Muscle layer of colon (tissue), 2 donors: ENCODE data around the gene METTL26.

ENCODE experiments used
- H3K27ac ChIP-seq: one replicate; pipeline ENCODE4 v1.7.0; 2013; ENCODE audit warnings: low read depth, mild to moderate bottlenecking, low read length, moderate library complexity
- H3K27me3 ChIP-seq, 2 donors: one replicate each; pipeline ENCODE4 v1.7.0; 2013; ENCODE audit warnings: low read length in 2 of 2, mild to moderate bottlenecking in 2 of 2; ENCODE audit not compliant: insufficient read depth in 2 of 2, control insufficient read depth in 1 of 2
- H3K36me3 ChIP-seq: one replicate; pipeline ENCODE4 v1.7.0; 2013; ENCODE audit warnings: mild to moderate bottlenecking, low read length; ENCODE audit not compliant: insufficient read depth
- H3K4me1 ChIP-seq: one replicate; pipeline ENCODE4 v1.7.0; 2013; ENCODE audit warnings: mild to moderate bottlenecking, low read length; ENCODE audit not compliant: insufficient read depth
- H3K4me3 ChIP-seq, 2 donors: one replicate each; pipeline ENCODE4 v1.7.0; 2013; ENCODE audit warnings: low read length in 2 of 2, low read depth in 1 of 2, mild to moderate bottlenecking in 1 of 2, moderate library complexity in 1 of 2
- H3K9ac ChIP-seq: one replicate; pipeline ENCODE4 v1.7.0; 2013; ENCODE audit warnings: low read length
- H3K9me3 ChIP-seq: one replicate; pipeline ENCODE4 v1.7.0; 2013; ENCODE audit warnings: mild to moderate bottlenecking, low read length
- donor health status: abdominal sarcoma.
- donor health status: Adenocarcinoma of cecum.

Gene METTL26

DNA sequence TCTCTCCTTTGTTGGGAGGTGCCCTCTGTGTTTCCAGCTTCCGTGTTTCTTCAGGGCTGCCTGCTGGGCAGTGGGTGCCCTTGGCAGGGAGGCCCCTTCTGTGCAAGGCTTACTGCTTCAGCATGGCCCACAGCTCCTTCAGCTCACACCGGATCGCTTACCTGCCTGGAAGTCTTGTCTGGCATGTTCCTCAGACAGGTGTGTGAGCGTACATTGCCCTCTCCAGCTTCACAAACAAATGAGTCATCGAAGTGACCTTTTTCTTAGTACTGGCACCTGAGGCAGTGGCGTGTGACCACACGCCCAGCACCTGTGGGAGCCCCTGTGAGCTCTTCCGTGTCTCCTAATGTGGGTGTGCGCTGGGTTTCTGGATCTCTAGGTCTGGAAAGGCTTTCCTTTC, 42.7 kb downstream of the METTL26 start:
- no peaks in the 10 kb centered on the region for H3K36me3 ChIP-seq
- no peak overlapping the region for H3K27ac ChIP-seq
- no peak overlapping the region for H3K9ac ChIP-seq
- H3K9me3 ChIP-seq: no peaks in the 10 kb centered on the region
- no peaks in the 10 kb centered on the region for H3K27me3 ChIP-seq
- H3K4me1 ChIP-seq: peaks cover 11% of the 10 kb centered on the region
- no peak overlapping the region for H3K4me3 ChIP-seq

DNA sequence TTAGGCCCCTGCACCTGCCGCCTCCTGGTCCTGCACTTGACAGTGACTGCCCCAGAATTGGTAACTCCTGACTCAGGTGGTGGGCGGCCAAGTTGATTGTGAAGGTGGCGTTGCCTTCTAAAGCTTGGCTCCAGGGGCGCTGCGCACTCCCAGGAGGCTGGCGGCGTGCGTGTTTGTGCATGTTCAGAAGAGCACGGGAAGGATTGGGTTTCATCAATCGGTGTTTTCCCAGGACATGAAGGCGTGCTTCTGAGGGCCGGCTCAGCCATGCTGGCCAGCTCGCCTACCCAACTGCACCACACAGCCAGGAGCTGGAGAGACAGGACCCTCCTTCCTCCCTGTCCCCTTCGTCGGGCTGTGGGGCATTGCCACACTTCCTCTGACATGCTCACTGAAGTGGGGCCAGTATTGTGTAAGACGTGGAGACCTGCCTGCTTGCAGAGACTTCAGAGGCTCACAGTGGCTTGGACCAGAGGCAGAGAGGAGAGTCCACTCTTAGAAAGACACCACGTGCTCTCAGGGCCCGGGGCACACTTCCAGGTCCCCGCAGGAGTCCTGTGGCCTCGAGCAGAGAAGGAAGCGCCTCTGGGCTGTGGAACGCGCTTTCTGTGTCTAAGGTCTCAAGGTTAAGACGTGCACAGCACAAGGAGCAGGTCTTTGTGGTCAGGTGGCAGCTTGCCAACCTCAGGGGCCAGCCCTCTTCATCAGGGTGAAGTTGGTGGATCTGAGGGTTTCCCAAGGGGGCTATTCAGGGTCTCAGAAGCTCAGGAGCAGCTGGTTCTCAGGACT, 43.4 kb downstream of the METTL26 start:
- Histone ChIP-seq H3K27ac (no peak overlapping the region), H3K36me3 (no peaks in the 10 kb centered on the region), H3K9ac (no peak overlapping the region), H3K4me1 (peaks cover 18% of the 10 kb centered on the region), H3K4me3 (no peak overlapping the region), H3K9me3 (no peaks in the 10 kb centered on the region), H3K27me3 (no peaks in the 10 kb centered on the region)

DNA sequence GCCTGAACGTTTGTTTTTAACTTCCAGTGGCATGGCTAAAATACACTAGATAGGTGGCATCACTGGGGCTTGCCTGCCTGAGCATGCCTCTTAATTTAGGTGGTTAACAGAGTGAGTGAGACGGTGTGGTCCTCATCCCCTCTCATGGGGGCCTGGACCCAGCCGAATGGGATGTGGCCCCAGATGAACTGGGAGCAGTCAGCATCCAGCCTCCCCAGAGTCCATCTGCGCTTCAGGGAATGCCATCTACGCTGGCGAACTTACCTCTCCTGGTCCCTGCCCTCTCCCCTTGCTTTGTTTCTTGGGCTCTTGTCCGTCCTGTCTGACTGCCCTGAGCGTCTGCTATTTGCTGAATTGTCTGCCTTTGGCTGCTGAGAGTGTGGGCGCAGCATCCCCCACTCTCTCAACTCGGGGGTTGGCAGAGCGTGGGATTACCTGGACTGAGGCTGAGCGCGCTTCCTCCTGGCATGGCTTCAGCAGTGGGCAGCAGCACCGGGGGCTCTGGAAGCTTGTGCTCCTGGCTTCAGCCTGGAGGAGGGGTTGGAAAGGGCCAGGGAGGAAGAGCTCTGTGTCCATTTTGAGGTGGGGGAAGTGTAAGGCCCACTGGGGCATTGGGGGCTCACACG, 44.1 kb downstream of the METTL26 start:
- Histone ChIP-seq H3K4me1 (peaks cover 25% of the 10 kb centered on the region), H3K27me3 (no peaks in the 10 kb centered on the region), H3K27ac (no peak overlapping the region), H3K4me3 (no peak overlapping the region), H3K36me3 (no peaks in the 10 kb centered on the region), H3K9ac (no peak overlapping the region), H3K9me3 (no peaks in the 10 kb centered on the region)

DNA sequence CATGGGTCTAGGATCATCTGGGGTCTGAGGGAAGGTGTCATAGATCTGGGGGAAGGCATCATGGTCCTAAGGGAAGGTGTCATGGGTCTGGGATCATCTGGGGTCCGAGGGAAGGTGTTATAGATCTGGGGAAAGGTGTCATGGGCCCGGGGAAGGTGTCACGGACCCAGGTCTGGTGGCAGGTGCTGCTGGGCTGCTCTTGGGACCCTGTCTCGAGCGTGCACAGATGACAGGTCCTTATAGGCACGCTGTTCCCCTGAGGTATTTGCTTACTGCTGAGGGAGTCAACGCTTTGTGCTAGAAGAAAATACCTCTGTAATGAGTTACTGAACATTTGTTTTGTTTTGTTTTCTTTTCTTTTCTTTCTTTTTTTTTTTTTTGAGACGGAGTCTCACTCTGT, 44.9 kb downstream of the METTL26 start:
- no peak overlapping the region for H3K27ac ChIP-seq

DNA sequence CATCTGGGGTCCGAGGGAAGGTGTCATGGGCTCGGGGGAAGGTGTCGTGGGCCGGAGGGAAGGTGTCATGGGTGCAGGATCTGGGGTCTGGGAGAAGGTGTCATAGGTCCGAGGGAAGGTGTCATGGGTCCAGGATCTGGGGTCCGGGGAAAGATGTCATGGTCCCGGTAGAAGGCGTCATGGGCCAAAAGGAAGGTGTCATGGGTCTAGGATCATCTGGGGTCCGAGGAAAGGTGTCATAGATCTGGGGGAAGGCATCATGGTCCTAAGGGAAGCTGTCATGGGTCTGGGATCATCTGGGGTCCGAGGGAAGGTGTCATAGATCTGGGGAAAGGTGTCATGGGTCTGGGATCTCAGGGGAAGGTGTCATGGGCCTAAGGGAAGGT, 45.3 kb downstream of the METTL26 start:
- H3K9me3 ChIP-seq: no peaks in the 10 kb centered on the region
- H3K27ac ChIP-seq: peak overlapping the region; percentile 63
- no peaks in the 10 kb centered on the region for H3K36me3 ChIP-seq
- H3K9ac ChIP-seq: peak overlapping the region; percentile 65
- H3K4me1 ChIP-seq: peaks cover 27% of the 10 kb centered on the region
- H3K27me3 ChIP-seq: no peaks in the 10 kb centered on the region
- H3K4me3 ChIP-seq: peak overlapping the region; percentile 87

More for the DNA sequence above, 44.9 kb downstream of the METTL26 start:
- H3K9ac ChIP-seq: peak overlapping the region; percentile 65
- H3K36me3 ChIP-seq: no peaks in the 10 kb centered on the region
- peak overlapping the region in 1 of 2 donors; percentile 87 for H3K4me3 ChIP-seq
- H3K4me1 ChIP-seq: peaks cover 27% of the 10 kb centered on the region
- H3K27me3 ChIP-seq: no peaks in the 10 kb centered on the region
- H3K9me3 ChIP-seq: no peaks in the 10 kb centered on the region

DNA sequence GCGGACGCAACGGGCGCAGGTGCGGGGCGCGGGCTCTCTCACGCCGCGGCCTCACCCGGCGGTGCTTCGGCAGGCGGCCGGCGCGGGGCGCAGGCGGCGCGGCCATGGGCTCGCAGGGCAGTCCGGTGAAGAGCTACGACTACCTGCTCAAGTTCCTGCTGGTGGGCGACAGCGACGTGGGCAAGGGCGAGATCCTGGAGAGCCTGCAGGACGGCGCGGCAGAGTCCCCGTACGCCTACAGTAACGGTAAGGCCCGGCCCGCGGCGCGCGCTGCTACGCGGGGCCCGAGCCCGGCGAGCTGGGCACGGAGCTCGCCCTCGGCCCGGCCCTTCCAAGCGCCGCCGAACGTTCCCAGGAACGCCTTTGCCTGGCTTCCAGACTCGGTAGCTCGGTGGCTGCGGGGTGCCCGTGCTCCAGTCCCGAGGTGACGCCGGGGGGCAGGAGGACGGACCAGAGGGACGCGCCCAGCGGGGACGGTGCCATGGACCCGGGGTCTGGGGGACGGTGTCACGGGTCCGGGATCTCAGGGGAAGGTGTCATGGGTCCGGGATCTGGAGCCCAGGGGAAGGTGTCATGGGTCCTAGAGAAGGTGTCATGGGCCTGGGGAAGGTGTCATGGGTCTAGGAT, 45.8 kb downstream of the METTL26 start:
- H3K27me3 ChIP-seq: peaks cover 0 to 4% of the 10 kb centered on the region in 2 donors
- peaks cover 27% of the 10 kb centered on the region for H3K4me1 ChIP-seq
- H3K9me3 ChIP-seq: no peaks in the 10 kb centered on the region
- H3K4me3 ChIP-seq: peak overlapping the region; percentile 87
- peak overlapping the region; percentile 63 for H3K27ac ChIP-seq
- no peaks in the 10 kb centered on the region for H3K36me3 ChIP-seq
- peak overlapping the region; percentile 65 for H3K9ac ChIP-seq

DNA sequence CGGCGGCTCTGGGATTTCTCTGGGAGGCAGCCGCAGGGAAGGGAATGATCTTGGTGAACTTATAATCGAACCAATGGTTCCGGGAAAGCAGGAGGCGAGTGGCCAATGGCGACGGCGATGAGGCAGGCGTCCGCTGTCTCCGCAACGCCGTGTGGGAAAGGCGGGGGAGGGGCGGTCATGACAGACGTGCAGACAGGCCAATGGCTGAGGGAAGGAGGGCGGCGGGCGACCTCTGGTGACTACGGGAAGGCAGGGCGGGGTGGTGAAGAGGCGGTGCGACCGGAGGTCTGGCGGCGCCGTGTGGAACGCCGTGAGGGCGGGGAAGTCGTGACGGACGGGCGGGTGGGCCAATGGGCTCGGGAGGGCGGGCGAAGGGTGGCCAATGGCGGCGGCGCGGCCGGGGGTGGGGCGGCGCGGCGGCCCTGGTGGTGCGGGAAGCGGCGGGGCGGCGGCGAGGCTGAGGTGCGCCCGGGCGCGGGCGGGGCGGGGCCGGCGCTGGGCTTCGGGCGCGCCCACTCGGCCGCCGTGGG, 46.4 kb downstream of the METTL26 start, which contains the start of gene RAB40C:
TSS of gene RAB40C (plus strand) at position 409 of the 530 bp plus-strand sequence. CDS start 226 bp downstream, outside the sequence.
- no peaks in the 10 kb centered on the region for H3K9me3 ChIP-seq
- H3K4me1 ChIP-seq: peaks cover 27% of the 10 kb centered on the region
- H3K36me3 ChIP-seq: no peaks in the 10 kb centered on the region
- peak within 1 kb of the TSS; percentile 65 for H3K9ac ChIP-seq
- H3K27ac ChIP-seq: peak within 1 kb of the TSS; percentile 84
- H3K27me3 ChIP-seq: peaks cover 0 to 4% of the 10 kb centered on the region in 2 donors
- peak within 1 kb of the TSS; percentile 87 to 92 for H3K4me3 ChIP-seq

DNA sequence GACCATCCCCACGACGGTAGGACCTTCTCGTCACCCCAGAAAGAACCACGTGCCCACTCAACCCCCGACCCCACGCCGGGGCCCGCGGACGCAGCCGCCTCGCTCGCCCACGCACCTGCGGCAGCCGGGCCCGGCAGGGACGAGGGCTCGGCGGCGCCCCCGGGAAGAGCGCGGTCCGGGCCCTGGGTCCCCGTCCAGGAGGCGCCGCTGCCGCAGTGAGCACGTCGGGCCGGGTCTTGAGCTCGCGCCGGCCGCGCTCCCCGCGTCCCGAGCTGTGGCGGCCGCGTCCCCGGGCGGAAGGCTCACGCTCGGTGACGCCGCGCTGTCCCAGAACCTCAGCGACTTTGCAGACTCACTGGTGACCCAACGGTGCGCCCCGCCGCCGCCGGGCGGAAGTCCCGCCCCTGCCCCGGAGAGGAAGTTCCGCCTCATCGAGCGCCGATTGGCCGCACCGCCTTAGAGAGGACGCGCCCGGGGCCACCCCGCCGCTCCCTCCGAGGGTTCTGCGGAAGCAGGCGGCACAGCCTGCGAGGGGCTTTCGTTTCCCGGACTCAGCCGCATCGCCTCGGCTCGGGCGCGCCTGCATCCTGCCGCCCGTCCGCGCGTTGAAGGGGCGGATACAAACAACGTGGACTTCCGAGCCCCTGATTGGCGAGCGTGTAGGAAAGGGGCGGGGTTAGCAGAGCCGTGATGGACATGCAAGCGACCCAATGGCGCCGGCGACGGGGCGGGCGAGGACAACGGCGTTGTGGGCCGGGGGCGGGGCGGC, 47.0 kb downstream of the METTL26 start:
- H3K27ac ChIP-seq: peak overlapping the region; percentile 84
- peak overlapping the region; percentile 78 to 92 for H3K4me3 ChIP-seq
- H3K9me3 ChIP-seq: no peaks in the 10 kb centered on the region
- H3K9ac ChIP-seq: no peak overlapping the region
- H3K27me3 ChIP-seq: peaks cover 0 to 4% of the 10 kb centered on the region in 2 donors
- H3K36me3 ChIP-seq: no peaks in the 10 kb centered on the region
- H3K4me1 ChIP-seq: peaks cover 27% of the 10 kb centered on the region

DNA sequence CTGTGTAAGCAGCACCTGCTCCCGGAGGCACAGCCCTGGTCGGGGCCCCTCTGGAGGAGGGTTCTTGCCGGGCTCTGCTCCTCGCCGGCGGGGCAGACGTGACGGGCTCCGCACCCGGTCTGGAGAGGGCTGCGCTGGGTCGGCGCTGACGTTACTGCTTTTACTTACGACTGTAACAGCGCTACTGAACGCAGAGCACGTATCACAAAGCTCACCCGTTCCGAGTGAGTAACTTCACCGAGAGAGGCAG, 47.5 kb downstream of the METTL26 start:
- peak overlapping the region; percentile 78 to 92 for H3K4me3 ChIP-seq
- H3K27me3 ChIP-seq: peaks cover 0 to 4% of the 10 kb centered on the region in 2 donors
- H3K27ac ChIP-seq: peak overlapping the region; percentile 84
- no peaks in the 10 kb centered on the region for H3K9me3 ChIP-seq
- H3K36me3 ChIP-seq: no peaks in the 10 kb centered on the region
- H3K9ac ChIP-seq: no peak overlapping the region
- peaks cover 27% of the 10 kb centered on the region for H3K4me1 ChIP-seq

DNA sequence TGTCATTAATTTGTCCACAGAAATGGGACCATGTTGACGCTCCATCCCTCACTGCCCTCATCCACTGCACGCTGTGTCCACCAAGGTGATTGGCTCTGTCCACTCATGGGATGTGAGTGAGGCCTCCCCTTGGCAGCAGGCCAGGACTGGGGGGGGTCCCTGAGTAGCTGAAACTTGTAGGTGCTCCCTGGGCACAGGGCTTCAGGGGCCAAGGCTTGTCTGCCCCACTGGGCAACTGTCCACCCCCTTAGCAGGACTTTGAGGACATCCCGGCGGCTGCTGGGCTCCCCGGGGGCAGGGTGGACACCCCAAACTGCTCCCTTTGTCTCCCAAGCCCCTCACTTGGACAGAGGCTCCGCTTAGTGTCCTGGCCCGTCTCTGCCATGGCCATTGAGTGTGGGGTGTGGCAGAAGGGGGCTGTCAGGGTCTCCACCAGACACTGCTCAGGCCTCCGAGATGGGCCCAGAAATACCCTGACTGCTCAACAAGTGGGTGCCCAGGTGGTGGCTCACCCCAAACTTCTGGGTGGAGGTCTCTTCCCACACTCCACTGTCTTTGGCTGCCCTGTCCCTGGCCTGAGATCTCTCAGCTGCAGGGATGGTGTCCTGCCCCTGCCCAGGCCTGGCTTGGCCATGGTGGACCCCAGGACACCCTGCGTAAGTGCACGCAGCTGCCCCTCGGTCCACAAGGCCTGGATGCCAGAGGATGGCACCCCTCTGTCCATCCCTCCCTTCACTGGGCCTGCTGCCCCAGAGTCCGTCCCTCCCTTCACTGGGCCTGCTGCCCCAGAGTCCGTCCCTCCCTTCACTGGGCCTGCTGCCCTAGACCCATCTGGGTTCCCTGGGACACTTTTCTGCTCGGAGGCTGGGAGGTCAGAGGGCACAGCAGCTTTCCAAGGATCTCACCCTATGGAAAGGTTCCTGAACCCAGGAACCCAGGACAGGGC, 49.2 kb downstream of the METTL26 start:
- no peak overlapping the region for H3K27ac ChIP-seq
- peaks cover 27% of the 10 kb centered on the region for H3K4me1 ChIP-seq

More for the DNA sequence above, 49.2 kb downstream of the METTL26 start:
- H3K9ac ChIP-seq: no peak overlapping the region
- H3K36me3 ChIP-seq: no peaks in the 10 kb centered on the region
- H3K9me3 ChIP-seq: no peaks in the 10 kb centered on the region
- H3K27me3 ChIP-seq: peaks cover 0 to 4% of the 10 kb centered on the region in 2 donors
- no peak overlapping the region for H3K4me3 ChIP-seq
